ENCODE data around the gene HS1BP3. TPM values are rescaled to one million over a fixed set of nuclear protein-coding genes. Genes with fewer than 3 reads are reported as not detected.

Gene HS1BP3
- total and polyA plus RNA-seq, 2 of the 13 experiments (the other 11 are each of a cell fraction or from before 2014, with no cell fraction given) = 15.2 to 22.0 TPM

DNA sequence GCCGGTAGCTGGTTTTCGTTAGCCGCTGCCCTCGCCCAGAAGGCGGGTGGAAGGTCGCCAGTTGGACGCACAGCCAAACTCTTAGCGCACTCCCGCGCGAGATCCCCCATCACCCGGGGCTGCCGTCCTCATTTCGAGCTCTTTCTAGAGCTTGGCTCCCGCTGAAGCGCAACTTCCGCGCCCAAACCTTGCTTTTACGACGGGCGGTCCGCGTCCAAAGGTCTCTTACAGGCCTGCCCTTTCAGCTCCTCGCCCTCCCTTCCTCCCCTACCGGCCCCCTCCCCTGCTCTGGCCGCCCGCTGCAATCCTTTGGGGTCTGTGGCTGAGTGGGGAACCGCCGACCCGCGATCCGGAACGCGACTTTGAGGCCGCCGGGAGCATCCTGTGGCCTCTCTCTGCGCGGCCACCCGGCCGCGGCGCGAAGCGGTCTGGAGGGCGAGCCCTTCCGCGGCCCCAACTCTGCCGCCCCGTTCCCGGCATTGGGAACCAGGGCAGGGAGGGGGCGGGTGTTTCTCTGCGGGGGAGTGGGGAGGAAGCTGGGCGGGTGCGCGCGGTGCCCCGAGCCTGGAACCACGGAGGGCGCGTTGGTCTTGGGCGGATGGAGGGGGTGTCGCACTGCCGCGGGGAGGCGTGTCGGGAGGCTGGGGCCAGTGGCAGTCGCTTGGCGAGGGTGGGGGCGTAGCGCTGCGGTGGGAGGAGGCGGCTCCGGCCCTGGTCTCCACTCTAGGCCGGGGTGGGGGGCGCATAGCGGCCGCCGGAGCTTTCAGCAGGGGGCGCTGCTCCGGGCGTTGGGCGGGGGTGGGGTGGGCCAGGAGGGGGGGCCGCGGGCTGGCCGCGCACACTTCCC, 15.6 kb upstream of the HS1BP3 start, which contains the start of gene GDF7:
Gene GDF7 (plus strand): TSS at position 841 of the 847 bp plus-strand sequence. CDS start 96 bp downstream, outside the sequence.
- Histone ChIP-seq H3K4me1 (ENCODE audit: insufficient read depth, low read length) (peaks cover 49% of the 10 kb centered on the region), H3K36me3 (replicated peaks in 1 of 2; ENCODE audit: control insufficient read depth in 1 of 2, insufficient read depth in 2 of 2, low read length in 2 of 2) (peaks cover 0 to 5% of the 10 kb centered on the region in 2 experiments; a peak in 2 of 5 replicates), H3K4me3 (replicated peaks in 1 of 3; ENCODE audit: insufficient read depth in 1 of 3, low read depth in 2 of 3, low read length in 3 of 3) (peak within 1 kb of the TSS; percentile 81 to 87 (median 87)), H3K79me2 (ENCODE audit: insufficient read depth, low read length) (peaks cover 17% of the 10 kb centered on the region), H3K27me3 (ENCODE audit: control insufficient read depth in 1 of 2, insufficient read depth in 2 of 2, low read length in 2 of 2) (peaks cover 20 to 43% of the 10 kb centered on the region in 2 experiments; a peak in 4 of 5 replicates), H2AFZ (ENCODE audit: low read length) (peak within 1 kb of the TSS; percentile 33), H3K9me3 (ENCODE audit: low read length) (no peaks in the 10 kb centered on the region), H4K20me1 (ENCODE audit: insufficient read depth, low read length) (no peaks in the 10 kb centered on the region), H3K4me2 (ENCODE audit: low read depth, low read length) (peak within 1 kb of the TSS; percentile 98), H3K9ac (ENCODE audit: insufficient read depth, low read depth, low read length) (peak within 1 kb of the TSS; percentile 80), H3K27ac (ENCODE audit: extremely low read length, insufficient read depth, low read length) (peak within 1 kb of the TSS; percentile 65)
- peak; percentile 46 for DNase-seq (ENCODE audit: low spot score)
- in situ Hi-C loops (cut with HindIII; ENCODE audit: extremely low pct_ligation_motif_present, low pct_unique_long_range_greater_than_20kb) (loop anchor here (10.0 to 25.0 kb wide), 2 partner anchors 296 to 498 kb away; no protein-coding TSS in a partner anchor), intact Hi-C loops (cut with micrococcal nuclease; ENCODE audit: unreplicated experiment) (loop anchor here (1.0 to 10.0 kb wide), 3 partner anchors 10 to 648 kb away; partner anchors contain the start of gene LDAH)
- no TSS peak for BruUV-seq (replicated peaks)
- FAIRE-seq = peak; percentile 49
- ChIA-PET CTCF (ENCODE audit: low intra/inter-chr PET ratio, low total read pairs) (interaction anchor here (2.0 kb wide), 1 partner anchor 10 kb away, joined by 12 read pairs; no protein-coding TSS in a partner anchor), POLR2A (interaction anchor here (0.6 to 8.5 kb wide), 19 partner anchors 9 to 615 kb away, joined by 3 to 216 read pairs (median 4); partner anchors contain the start of genes HS1BP3, LAPTM4A, LDAH and RHOB)
- ATAC-seq = peak; percentile 60
- under 1% methylated on average over 60 of the region's 86 CpGs for WGBS (ENCODE audit: low lambda C conversion rate)
- TF ChIP-seq XRCC5 (optimal IDR thresholded peaks at IDR 0.05; ENCODE audit: low read length) = peak; percentile 74
- TF ChIP-seq, protein P1, sequence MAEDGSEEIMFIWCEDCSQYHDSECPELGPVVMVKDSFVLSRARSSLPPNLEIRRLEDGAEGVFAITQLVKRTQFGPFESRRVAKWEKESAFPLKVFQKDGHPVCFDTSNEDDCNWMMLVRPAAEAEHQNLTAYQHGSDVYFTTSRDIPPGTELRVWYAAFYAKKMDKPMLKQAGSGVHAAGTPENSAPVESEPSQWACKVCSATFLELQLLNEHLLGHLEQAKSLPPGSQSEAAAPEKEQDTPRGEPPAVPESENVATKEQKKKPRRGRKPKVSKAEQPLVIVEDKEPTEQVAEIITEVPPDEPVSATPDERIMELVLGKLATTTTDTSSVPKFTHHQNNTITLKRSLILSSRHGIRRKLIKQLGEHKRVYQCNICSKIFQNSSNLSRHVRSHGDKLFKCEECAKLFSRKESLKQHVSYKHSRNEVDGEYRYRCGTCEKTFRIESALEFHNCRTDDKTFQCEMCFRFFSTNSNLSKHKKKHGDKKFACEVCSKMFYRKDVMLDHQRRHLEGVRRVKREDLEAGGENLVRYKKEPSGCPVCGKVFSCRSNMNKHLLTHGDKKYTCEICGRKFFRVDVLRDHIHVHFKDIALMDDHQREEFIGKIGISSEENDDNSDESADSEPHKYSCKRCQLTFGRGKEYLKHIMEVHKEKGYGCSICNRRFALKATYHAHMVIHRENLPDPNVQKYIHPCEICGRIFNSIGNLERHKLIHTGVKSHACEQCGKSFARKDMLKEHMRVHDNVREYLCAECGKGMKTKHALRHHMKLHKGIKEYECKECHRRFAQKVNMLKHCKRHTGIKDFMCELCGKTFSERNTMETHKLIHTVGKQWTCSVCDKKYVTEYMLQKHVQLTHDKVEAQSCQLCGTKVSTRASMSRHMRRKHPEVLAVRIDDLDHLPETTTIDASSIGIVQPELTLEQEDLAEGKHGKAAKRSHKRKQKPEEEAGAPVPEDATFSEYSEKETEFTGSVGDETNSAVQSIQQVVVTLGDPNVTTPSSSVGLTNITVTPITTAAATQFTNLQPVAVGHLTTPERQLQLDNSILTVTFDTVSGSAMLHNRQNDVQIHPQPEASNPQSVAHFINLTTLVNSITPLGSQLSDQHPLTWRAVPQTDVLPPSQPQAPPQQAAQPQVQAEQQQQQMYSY (CRISPR knock-in tag; IDR thresholded peaks at IDR 0.05) = peak; percentile 31; the same call in 1 of the 2 replicates
- TF ChIP-seq, protein P2, sequence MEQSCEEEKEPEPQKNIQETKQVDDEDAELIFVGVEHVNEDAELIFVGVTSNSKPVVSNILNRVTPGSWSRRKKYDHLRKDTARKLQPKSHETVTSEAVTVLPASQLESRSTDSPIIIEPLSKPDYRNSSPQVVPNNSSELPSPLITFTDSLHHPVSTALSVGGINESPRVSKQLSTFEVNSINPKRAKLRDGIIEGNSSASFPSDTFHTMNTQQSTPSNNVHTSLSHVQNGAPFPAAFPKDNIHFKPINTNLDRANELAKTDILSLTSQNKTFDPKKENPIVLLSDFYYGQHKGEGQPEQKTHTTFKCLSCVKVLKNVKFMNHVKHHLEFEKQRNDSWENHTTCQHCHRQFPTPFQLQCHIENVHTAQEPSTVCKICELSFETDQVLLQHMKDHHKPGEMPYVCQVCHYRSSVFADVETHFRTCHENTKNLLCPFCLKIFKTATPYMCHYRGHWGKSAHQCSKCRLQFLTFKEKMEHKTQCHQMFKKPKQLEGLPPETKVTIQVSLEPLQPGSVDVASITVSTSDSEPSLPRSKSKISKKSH (CRISPR knock-in tag; IDR thresholded peaks at IDR 0.05; ENCODE audit: borderline replicate concordance) = no peak
- TF ChIP-seq ZBTB7B (CRISPR knock-in tag; IDR thresholded peaks at IDR 0.05) = no peak
- TF ChIP-seq, protein P3, sequence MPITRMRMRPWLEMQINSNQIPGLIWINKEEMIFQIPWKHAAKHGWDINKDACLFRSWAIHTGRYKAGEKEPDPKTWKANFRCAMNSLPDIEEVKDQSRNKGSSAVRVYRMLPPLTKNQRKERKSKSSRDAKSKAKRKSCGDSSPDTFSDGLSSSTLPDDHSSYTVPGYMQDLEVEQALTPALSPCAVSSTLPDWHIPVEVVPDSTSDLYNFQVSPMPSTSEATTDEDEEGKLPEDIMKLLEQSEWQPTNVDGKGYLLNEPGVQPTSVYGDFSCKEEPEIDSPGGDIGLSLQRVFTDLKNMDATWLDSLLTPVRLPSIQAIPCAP (CRISPR knock-in tag; IDR thresholded peaks at IDR 0.05; ENCODE audit: low read depth) = 0 out of 2 replicates have a peak, but pooled peaks have one; percentile 54
- no peak for TF ChIP-seq REXO4 (CRISPR knock-in tag; IDR thresholded peaks at IDR 0.05; ENCODE audit: borderline replicate concordance)
- TF ChIP-seq HNF4A (CRISPR knock-in tag; IDR thresholded peaks at IDR 0.05) = peak; percentile 50
- no peak for TF ChIP-seq ZNF20 (CRISPR knock-in tag; IDR thresholded peaks at IDR 0.05)
- TF ChIP-seq YEATS4 (CRISPR knock-in tag; IDR thresholded peaks at IDR 0.05; ENCODE audit: borderline replicate concordance) = peak; percentile 56
- TF ChIP-seq IRX3 (CRISPR knock-in tag; IDR thresholded peaks at IDR 0.05; ENCODE audit: borderline replicate concordance, low read depth) = peak; percentile 27; the same call in 1 of the 2 replicates
- TF ChIP-seq, protein P4, sequence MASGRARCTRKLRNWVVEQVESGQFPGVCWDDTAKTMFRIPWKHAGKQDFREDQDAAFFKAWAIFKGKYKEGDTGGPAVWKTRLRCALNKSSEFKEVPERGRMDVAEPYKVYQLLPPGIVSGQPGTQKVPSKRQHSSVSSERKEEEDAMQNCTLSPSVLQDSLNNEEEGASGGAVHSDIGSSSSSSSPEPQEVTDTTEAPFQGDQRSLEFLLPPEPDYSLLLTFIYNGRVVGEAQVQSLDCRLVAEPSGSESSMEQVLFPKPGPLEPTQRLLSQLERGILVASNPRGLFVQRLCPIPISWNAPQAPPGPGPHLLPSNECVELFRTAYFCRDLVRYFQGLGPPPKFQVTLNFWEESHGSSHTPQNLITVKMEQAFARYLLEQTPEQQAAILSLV (CRISPR knock-in tag; IDR thresholded peaks at IDR 0.05; ENCODE audit: borderline replicate concordance) = 0 out of 2 replicates have a peak, but pooled peaks have one; percentile 35
- no peak for TF ChIP-seq PAF1 (CRISPR knock-in tag; IDR thresholded peaks at IDR 0.05)
- 0 out of 2 replicates have a peak, but pooled peaks have one; percentile 15 for TF ChIP-seq NR2C2 (CRISPR knock-in tag; IDR thresholded peaks at IDR 0.05; ENCODE audit: borderline replicate concordance)

Measured in HepG2 (cell line).